Stomach (tissue), 4 donors: ENCODE data around the gene CERS5.

Source experiments
- CTCF ChIP-seq, 7 experiments: fragments of 450-650 bp in 4 of 7; fragments of 200-600 bp in 3 of 7; sonication (generic) in 3 of 7; IDR thresholded peaks; one replicate each; pipeline ENCODE4 v1.5.1; 2016 to 2019; ENCODE audit warnings: antibody characterized with exemption in 7 of 7, control low read depth in 2 of 7, mild to moderate bottlenecking in 1 of 7
- POLR2A ChIP-seq, 4 donors: fragments of 450-650 bp; IDR thresholded peaks; one replicate each; pipeline ENCODE4 v1.6.1; 2016; ENCODE audit warnings: antibody characterized with exemption in 4 of 4, control low read depth in 2 of 4, mild to moderate bottlenecking in 1 of 4, moderate library complexity in 1 of 4
- POLR2AphosphoS5 ChIP-seq, 3 donors: sonication (generic); formaldehyde crosslinking; IDR thresholded peaks; one replicate each; pipeline ENCODE4 v1.6.1; 2016; ENCODE audit warnings: antibody characterized with exemption in 3 of 3

GRCh38 chr12:50186681-50187080 is 19.5 kb upstream of the CERS5 start:
- TF ChIP-seq CTCF (IDR thresholded peaks at IDR 0.05) (no peak), POLR2A (IDR thresholded peaks at IDR 0.05) (no peak), POLR2AphosphoS5 (IDR thresholded peaks at IDR 0.05) (no peak)
